CD4-positive, alpha-beta memory T cell (primary cell): ENCODE data around the gene SLC37A2. TPM values are rescaled to one million over a fixed set of nuclear protein-coding genes. Genes with fewer than 3 reads are reported as not detected.

Source experiments
- CTCF ChIA-PET: fragments of 350-600 bp; sonication (Branson Sonifier 250); formaldehyde crosslinking; loops from one replicate; lab custom pipeline; 2021; ENCODE audit warnings: inconsistent platforms; ENCODE audit not compliant: partially characterized antibody; lab: Charles Lee
- POLR2A ChIA-PET: fragments of 350-600 bp; sonication (Branson Sonifier 250); formaldehyde crosslinking; loops from one replicate; lab custom pipeline; 2021; ENCODE audit not compliant: partially characterized antibody; lab: Charles Lee
- DNase-seq, 5 donors: peaks; one replicate each; pipeline versions ENCODE4 v3.0.0 to v3.0.0-alpha.2; 2020 to 2022; ENCODE audit warnings: mixed read lengths in 1 of 5
- H3K27ac ChIP-seq: one replicate; pipeline ENCODE4 v1.7.0; 2013; ENCODE audit warnings: low read depth, low read length
- H3K27me3 ChIP-seq: 2 replicates; pipeline ENCODE4 v1.7.0; 2013; ENCODE audit warnings: mild to moderate bottlenecking, low read length, moderate library complexity; ENCODE audit not compliant: insufficient read depth
- H3K36me3 ChIP-seq: 2 replicates; pipeline ENCODE4 v1.7.0; 2013; ENCODE audit warnings: mild to moderate bottlenecking, low read length, moderate library complexity; ENCODE audit not compliant: insufficient read depth
- H3K4me1 ChIP-seq: 2 replicates; pipeline ENCODE4 v1.7.0; 2013; ENCODE audit warnings: mild to moderate bottlenecking, low read length, moderate library complexity; ENCODE audit not compliant: insufficient read depth
- H3K4me3 ChIP-seq, 2 donors: one replicate each; pipeline ENCODE4 v1.7.0; 2013; ENCODE audit warnings: low read length in 2 of 2, mild to moderate bottlenecking in 1 of 2
- H3K9me3 ChIP-seq, 2 donors: one replicate each; pipeline ENCODE4 v1.7.0; 2013; ENCODE audit warnings: low read length in 2 of 2, control low read depth in 1 of 2; ENCODE audit not compliant: control insufficient read depth in 1 of 2
- H3K27ac Mint-ChIP-seq, 7 donors: one replicate each; pipeline ENCODE4 v1.8.0; 2020 to 2021; ENCODE audit warnings: mixed read lengths in 7 of 7, mild to moderate bottlenecking in 6 of 7, inconsistent platforms in 3 of 7, moderate library complexity in 3 of 7
- H3K27me3 Mint-ChIP-seq, 2 donors: one replicate each; pipeline ENCODE4 v1.8.0; 2020 to 2021; ENCODE audit warnings: mixed read lengths in 2 of 2
- H3K36me3 Mint-ChIP-seq, 2 donors: one replicate each; pipeline ENCODE4 v1.8.0; 2020 to 2021; ENCODE audit warnings: mixed read lengths in 2 of 2, inconsistent platforms in 1 of 2, mild to moderate bottlenecking in 1 of 2
- H3K4me1 Mint-ChIP-seq, 4 donors: one replicate each; pipeline ENCODE4 v1.8.0; 2020 to 2021; ENCODE audit warnings: mixed read lengths in 4 of 4, mild to moderate bottlenecking in 1 of 4
- H3K4me3 Mint-ChIP-seq, 8 donors: one replicate each; pipeline ENCODE4 v1.8.0; 2020 to 2021; ENCODE audit warnings: mixed read lengths in 8 of 8, mild to moderate bottlenecking in 7 of 8, moderate library complexity in 6 of 8, inconsistent platforms in 3 of 8
- H3K9me3 Mint-ChIP-seq, 8 donors: one replicate each; pipeline ENCODE4 v1.8.0; 2020 to 2021; ENCODE audit warnings: mixed read lengths in 8 of 8, mild to moderate bottlenecking in 5 of 8, inconsistent platforms in 3 of 8, moderate library complexity in 1 of 8
- intact Hi-C: fragments of 100-400 bp; cut with micrococcal nuclease; formaldehyde crosslinking; loops from one replicate; pipeline ENCODE4 v1.15.1; 2023
- polyA plus RNA-seq, 2 donors: library from polyadenylated mRNA; unstranded; fragments of 300-500 nt; fragmentation: Illumina TruSeq; gene quantifications; one replicate each; pipeline ENCODE4 v1.2.3, GENCODE V29; 2021
- total RNA-seq, 2 experiments: library from RNA; stranded (reverse); gene quantifications; one replicate each; pipeline ENCODE4 v1.2.3, GENCODE V29; 2021

SLC37A2 gene
- total and polyA plus RNA-seq, 4 experiments from 2014 or later, result 3.8 to 4.8 TPM; not detected in 2

DNA sequence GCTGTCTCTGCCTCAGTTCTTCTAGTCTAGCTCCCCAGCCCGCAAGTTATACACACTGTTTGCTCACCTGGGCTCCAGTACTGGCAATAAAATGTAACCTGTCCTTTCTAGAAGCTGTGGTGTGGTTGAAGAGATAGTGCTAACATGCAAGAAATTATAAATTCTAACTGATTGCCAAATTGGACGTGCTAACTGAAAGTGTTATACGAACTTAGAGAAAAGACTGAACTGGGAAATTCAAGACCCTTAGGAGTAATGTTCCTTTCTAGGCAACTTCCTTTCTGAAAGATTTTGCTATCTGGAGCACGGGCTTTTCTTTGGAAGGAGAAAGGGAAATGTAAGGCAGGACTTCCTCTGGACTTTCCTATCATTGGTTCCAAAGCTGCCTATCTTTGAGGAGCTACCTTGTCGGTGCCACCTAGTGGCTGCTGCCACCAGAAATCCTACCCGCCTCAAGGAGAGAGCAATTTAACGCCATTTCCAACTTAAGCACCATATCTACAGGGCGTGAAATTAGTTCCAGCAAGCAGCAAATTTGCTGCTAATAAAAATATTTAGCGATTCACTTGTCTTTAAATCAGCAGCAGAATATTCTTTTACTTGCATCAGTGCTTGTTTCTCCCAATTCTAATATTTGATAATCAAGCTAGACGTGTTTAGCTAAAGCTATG is 61.0 kb downstream of the SLC37A2 start:
- peaks cover 17 to 20% of the 10 kb centered on the region in 2 donors for H3K27me3 Mint-ChIP-seq

DNA sequence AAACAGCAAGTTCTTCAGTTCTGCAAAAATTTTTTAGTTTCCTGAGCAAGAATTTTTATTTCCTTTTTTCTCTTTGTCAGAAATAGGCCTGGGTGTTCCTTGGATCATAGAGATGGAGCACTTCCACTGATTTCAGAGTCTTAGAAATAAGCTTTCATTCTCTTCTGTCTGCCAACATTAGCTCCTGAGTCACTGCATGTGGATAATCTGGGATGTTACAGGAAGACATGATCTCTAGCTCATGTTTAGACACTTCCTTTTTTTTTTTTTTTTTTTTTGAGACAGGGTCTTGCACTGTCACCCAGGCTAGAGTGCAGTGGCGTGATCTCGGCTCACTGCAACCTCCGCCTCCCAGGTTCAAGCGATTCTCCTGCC is 61.5 kb downstream of the SLC37A2 start:
- CTCF ChIA-PET, result interaction anchor here (0.7 to 7.2 kb wide), 13 partner anchors 8 to 248 kb away, joined by 3 to 62 read pairs (median 5); partner anchors contain the start of genes CCDC15 and TMEM218
- Histone ChIP-seq H3K9me3 (no peaks in the 10 kb centered on the region), H3K36me3 (no peaks in the 10 kb centered on the region), H3K27ac (no peak overlapping the region), H3K27me3 (peaks cover 7% of the 10 kb centered on the region), H3K4me1 (no peaks in the 10 kb centered on the region), H3K4me3 (no peak overlapping the region)
- Mint-ChIP-seq H3K27me3 (peaks cover 21 to 23% of the 10 kb centered on the region in 2 donors), H3K4me1 (peaks cover 0 to 7% (median 0%) of the 10 kb centered on the region in 4 donors), H3K9me3 (no peaks in the 10 kb centered on the region), H3K4me3 (no peak overlapping the region), H3K27ac (no peak overlapping the region), H3K36me3 (no peaks in the 10 kb centered on the region)
- no peak for DNase-seq
- POLR2A ChIA-PET, result interaction anchor here (1.6 kb wide), 1 partner anchor 13 kb away, joined by 11 read pairs; the partner anchor contains the start of gene TMEM218
- intact Hi-C loops, result loop anchor here (1.0 to 2.0 kb wide), 2 partner anchors 14 to 162 kb away; partner anchors contain the start of gene TMEM218

More for the DNA sequence above, 61.0 kb downstream of the SLC37A2 start:
- Mint-ChIP-seq H3K9me3 (no peaks in the 10 kb centered on the region), H3K4me1 (peaks cover 0 to 7% (median 0%) of the 10 kb centered on the region in 4 donors), H3K27ac (no peak overlapping the region), H3K4me3 (no peak overlapping the region), H3K36me3 (no peaks in the 10 kb centered on the region)
- H3K27ac ChIP-seq, result no peak overlapping the region
- H3K27me3 ChIP-seq, result peaks cover 6% of the 10 kb centered on the region
- no peaks in the 10 kb centered on the region for H3K36me3 ChIP-seq
- intact Hi-C loops, result loop anchor here (1.0 to 2.0 kb wide), 2 partner anchors 13 to 162 kb away; partner anchors contain the start of gene TMEM218
- H3K4me1 ChIP-seq, result no peaks in the 10 kb centered on the region
- H3K9me3 ChIP-seq, result no peaks in the 10 kb centered on the region
- H3K4me3 ChIP-seq, result no peak overlapping the region
- CTCF ChIA-PET, result interaction anchor here (0.7 to 7.2 kb wide), 13 partner anchors 9 to 248 kb away, joined by 3 to 62 read pairs (median 5); partner anchors contain the start of genes CCDC15 and TMEM218
- peak; percentile 13 to 41 (median 24) for DNase-seq
- POLR2A ChIA-PET, result interaction anchor here (1.6 kb wide), 1 partner anchor 13 kb away, joined by 11 read pairs; the partner anchor contains the start of gene TMEM218

DNA sequence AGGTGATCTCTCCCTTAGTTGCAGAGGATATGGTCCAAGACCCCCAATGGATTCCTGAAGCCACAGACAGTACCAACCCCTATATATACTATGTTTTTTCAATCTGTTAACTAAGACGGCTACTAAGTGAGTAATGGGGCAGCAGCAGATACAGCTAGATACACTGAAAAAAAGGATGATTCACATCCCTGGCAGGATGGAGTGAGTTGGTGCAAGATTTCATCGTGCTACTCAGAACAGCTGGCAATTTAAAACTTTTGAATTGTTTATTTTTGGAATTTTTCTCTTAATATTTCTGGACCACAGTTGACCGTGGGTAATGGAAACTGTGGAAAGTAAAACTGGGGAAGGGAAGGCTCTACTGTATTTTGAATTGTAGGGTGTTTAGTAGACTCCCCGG is 65.3 kb downstream of the SLC37A2 start:
- Mint-ChIP-seq H3K4me1 (peaks cover 0 to 7% (median 0%) of the 10 kb centered on the region in 4 donors), H3K27ac (no peak overlapping the region), H3K36me3 (no peaks in the 10 kb centered on the region), H3K27me3 (peaks cover 27 to 32% of the 10 kb centered on the region in 2 donors), H3K4me3 (no peak overlapping the region), H3K9me3 (peaks cover 0 to 4% (median 0%) of the 10 kb centered on the region in 8 donors)
- Histone ChIP-seq H3K27ac (no peak overlapping the region), H3K9me3 (no peaks in the 10 kb centered on the region), H3K4me1 (no peaks in the 10 kb centered on the region), H3K4me3 (no peak overlapping the region), H3K27me3 (peaks cover 9% of the 10 kb centered on the region), H3K36me3 (no peaks in the 10 kb centered on the region)
- CTCF ChIA-PET, result interaction anchor here (7.2 kb wide), 1 partner anchor 13 kb away, joined by 62 read pairs; no protein-coding TSS in a partner anchor
- POLR2A ChIA-PET, result no interaction called here
- DNase-seq, result no peak
- intact Hi-C loops, result no loop called here

DNA sequence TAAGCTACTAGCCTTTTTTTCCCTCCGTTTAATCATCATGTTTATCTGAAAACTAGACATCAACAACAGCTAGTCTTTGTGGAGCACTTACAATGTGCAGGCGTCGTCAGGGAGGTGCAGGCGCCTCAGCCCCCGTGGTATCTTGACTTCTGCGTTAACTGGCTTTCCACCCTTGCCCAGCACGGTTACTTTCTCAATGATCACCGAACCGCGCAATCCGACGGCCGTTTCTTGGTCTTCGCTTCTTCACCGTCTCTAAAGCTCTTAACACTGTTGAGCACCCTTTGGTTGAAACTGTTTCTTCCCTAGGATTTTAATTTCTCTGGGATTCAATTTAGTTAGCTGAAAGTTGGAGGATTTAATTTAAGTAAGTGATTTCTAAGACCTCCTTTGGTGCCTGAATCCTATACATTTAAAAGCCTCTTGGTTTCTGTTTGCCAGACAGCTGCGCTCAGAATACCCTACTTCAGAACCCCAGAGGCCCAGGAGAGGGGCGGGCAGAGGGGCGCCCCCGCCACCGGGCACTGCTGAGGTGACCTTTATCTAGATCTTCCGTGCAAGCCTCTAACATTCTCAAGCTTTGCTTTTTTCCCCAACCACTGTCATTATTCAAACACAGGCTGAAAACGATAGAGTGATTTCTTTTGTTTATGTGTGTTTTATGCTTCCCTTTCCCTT is 66.3 kb downstream of the SLC37A2 start:
- H3K36me3 ChIP-seq, result no peaks in the 10 kb centered on the region
- DNase-seq, result no peak
- H3K27me3 ChIP-seq, result peaks cover 17% of the 10 kb centered on the region
- Mint-ChIP-seq H3K27me3 (peaks cover 30 to 32% of the 10 kb centered on the region in 2 donors), H3K4me1 (no peaks in the 10 kb centered on the region), H3K36me3 (no peaks in the 10 kb centered on the region), H3K9me3 (peaks cover 0 to 4% (median 0%) of the 10 kb centered on the region in 8 donors), H3K4me3 (no peak overlapping the region), H3K27ac (no peak overlapping the region)
- intact Hi-C loops, result no loop called here
- H3K27ac ChIP-seq, result no peak overlapping the region
- ChIA-PET CTCF (interaction anchor here (7.2 kb wide), 1 partner anchor 12 kb away, joined by 62 read pairs; no protein-coding TSS in a partner anchor), POLR2A (no interaction called here)
- no peak overlapping the region for H3K4me3 ChIP-seq
- H3K4me1 ChIP-seq, result no peaks in the 10 kb centered on the region
- H3K9me3 ChIP-seq, result no peaks in the 10 kb centered on the region

DNA sequence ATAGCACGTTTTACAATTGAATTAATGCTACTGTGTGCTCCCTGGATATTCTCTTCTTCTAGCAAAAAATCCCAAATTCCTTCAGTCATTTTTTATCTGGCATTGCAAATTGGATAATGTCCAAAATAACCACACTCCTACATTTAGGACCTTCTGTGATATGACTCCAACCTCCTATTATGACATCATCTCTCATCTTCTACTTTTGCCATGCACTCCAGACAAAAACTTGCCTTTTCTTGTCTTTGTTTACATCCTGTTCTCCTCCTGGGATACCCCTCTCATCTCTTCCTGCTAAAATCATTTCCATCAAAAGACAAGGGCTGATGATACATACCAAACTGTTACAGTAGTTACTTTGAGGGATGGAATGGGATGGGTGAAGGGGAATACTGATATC is 69.0 kb downstream of the SLC37A2 start:
- Histone ChIP-seq H3K27ac (no peak overlapping the region), H3K27me3 (peaks cover 18% of the 10 kb centered on the region), H3K36me3 (no peaks in the 10 kb centered on the region), H3K4me3 (no peak overlapping the region), H3K9me3 (no peaks in the 10 kb centered on the region), H3K4me1 (no peaks in the 10 kb centered on the region)
- POLR2A ChIA-PET, result no interaction called here
- no peaks in the 10 kb centered on the region for H3K36me3 Mint-ChIP-seq
- no peak overlapping the region for H3K27ac Mint-ChIP-seq
- intact Hi-C loops, result no loop called here
- H3K9me3 Mint-ChIP-seq, result peaks cover 0 to 4% (median 0%) of the 10 kb centered on the region in 8 donors
- no peaks in the 10 kb centered on the region for H3K4me1 Mint-ChIP-seq
- CTCF ChIA-PET, result interaction anchor here (1.2 kb wide), 1 partner anchor 8 kb away, joined by 3 read pairs; no protein-coding TSS in a partner anchor
- H3K4me3 Mint-ChIP-seq, result no peak overlapping the region
- peaks cover 32 to 40% of the 10 kb centered on the region in 2 donors for H3K27me3 Mint-ChIP-seq
- no peak for DNase-seq

DNA sequence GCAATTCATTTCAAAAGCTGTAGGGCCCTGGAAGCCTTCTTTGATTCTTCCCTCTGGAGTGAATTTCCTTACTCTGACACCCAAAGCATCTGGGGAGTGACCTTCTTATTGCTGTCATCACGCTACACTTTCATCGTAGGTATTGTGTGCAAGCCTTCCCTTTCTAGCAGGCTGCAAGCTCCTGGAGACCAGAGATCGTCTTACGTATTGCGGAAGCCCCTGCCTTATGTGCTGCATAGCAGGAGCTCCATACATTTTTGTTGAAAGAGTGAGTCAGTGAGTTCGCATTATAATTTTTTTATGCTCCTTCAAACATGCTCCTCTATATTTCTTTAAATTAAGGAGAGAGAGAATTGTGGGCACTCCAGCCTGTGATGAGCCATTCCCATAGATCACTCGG is 69.5 kb downstream of the SLC37A2 start:
- Histone ChIP-seq H3K4me1 (no peaks in the 10 kb centered on the region), H3K4me3 (no peak overlapping the region), H3K9me3 (no peaks in the 10 kb centered on the region), H3K27me3 (peaks cover 18% of the 10 kb centered on the region), H3K27ac (no peak overlapping the region), H3K36me3 (no peaks in the 10 kb centered on the region)
- DNase-seq, result no peak
- Mint-ChIP-seq H3K9me3 (peaks cover 0 to 4% (median 0%) of the 10 kb centered on the region in 8 donors), H3K4me3 (no peak overlapping the region), H3K27me3 (peaks cover 28 to 41% of the 10 kb centered on the region in 2 donors), H3K36me3 (no peaks in the 10 kb centered on the region), H3K27ac (no peak overlapping the region), H3K4me1 (no peaks in the 10 kb centered on the region)
- intact Hi-C loops, result no loop called here
- POLR2A ChIA-PET, result no interaction called here
- CTCF ChIA-PET, result interaction anchor here (1.2 kb wide), 1 partner anchor 8 kb away, joined by 3 read pairs; no protein-coding TSS in a partner anchor

DNA sequence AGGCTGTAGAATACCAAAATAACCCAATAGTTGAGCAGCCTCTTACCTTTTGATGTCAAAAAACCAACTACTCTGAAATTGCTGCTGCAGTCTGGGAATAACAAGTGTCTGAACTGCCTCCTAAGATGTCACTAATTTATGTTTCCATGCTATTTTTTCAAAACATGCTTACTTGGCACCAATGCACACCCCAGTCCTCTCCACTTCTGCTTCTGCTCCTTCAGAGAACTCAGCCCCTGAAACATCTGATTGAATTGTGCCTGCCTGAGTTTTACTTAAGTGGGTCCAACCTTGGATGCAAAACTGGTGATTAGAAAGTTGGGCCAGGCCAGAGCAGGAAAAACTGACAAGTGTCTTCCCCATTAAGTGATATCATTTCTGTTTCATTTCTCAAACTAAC is 72.9 kb downstream of the SLC37A2 start:
- Mint-ChIP-seq H3K27ac (no peak overlapping the region), H3K36me3 (no peaks in the 10 kb centered on the region), H3K9me3 (peaks cover 0 to 4% (median 0%) of the 10 kb centered on the region in 8 donors), H3K27me3 (peaks cover 24 to 43% of the 10 kb centered on the region in 2 donors), H3K4me3 (no peak overlapping the region), H3K4me1 (no peaks in the 10 kb centered on the region)
- Histone ChIP-seq H3K27ac (no peak overlapping the region), H3K27me3 (peaks cover 13% of the 10 kb centered on the region), H3K36me3 (no peaks in the 10 kb centered on the region), H3K9me3 (no peaks in the 10 kb centered on the region), H3K4me3 (no peak overlapping the region), H3K4me1 (no peaks in the 10 kb centered on the region)
- DNase-seq, result no peak
- intact Hi-C loops, result no loop called here
- POLR2A ChIA-PET, result no interaction called here
- CTCF ChIA-PET, result interaction anchor here (1.1 kb wide), 1 partner anchor 11 kb away, joined by 3 read pairs; no protein-coding TSS in a partner anchor
